IMR-90 (cell line): ENCODE results near the gene HECW1. TPM values are rescaled to one million over a fixed set of nuclear protein-coding genes. Genes with fewer than 3 reads are reported as not detected.

Experiments used
- ATAC-seq: fragments of 200-7000 bp; cut with Tn5 transposase; 2 replicates; pipeline ENCODE4 v1.9.1; 2020; ENCODE audit warnings: low read depth, mild to moderate bottlenecking, moderate library complexity
- BruUV-seq: library from RNA; stranded (reverse); fragments of 400-500 nt; replicated peaks from 2 replicates; lab custom pipeline; 2021; lab: Mats Ljungman, UMichigan
- CTCF ChIA-PET: fragments of 300-600 bp; formaldehyde crosslinking; extraction: SDS; loops from one replicate; lab custom pipeline; 2021; ENCODE audit warnings: antibody characterized with exemption; lab: Yijun Ruan, JAX
- POLR2A ChIA-PET: fragments of 300-600 bp; sonication (Branson Sonifier 250); formaldehyde crosslinking; loops from one replicate; lab custom pipeline; 2022; ENCODE audit warnings: antibody characterized with exemption; ENCODE audit not compliant: unreplicated experiment; lab: Charles Lee
- DNase-seq: peaks from one replicate; pipeline ENCODE4 v3.0.0; 2013
- H2AFZ ChIP-seq: replicated peaks from 2 replicates; pipeline ENCODE3; 2013; ENCODE audit warnings: low read length, mild to moderate bottlenecking; ENCODE audit not compliant: poor library complexity
- H2AK5ac ChIP-seq: 2 replicates; pipeline ENCODE4 v1.6.1; 2013; ENCODE audit warnings: low read depth, low read length, inconsistent platforms
- H2AK9ac ChIP-seq: replicated peaks from 2 replicates; pipeline ENCODE3; 2013; ENCODE audit warnings: mild to moderate bottlenecking, low read depth, low read length, moderate library complexity; ENCODE audit not compliant: poor library complexity
- H2BK120ac ChIP-seq: 2 replicates; pipeline ENCODE4 v1.6.1; 2013; ENCODE audit warnings: low read depth, low read length, inconsistent platforms
- H2BK15ac ChIP-seq: 3 replicates; pipeline ENCODE4 v1.6.1; 2013; ENCODE audit warnings: low read depth, low read length, inconsistent platforms
- H2BK20ac ChIP-seq: 2 replicates; pipeline ENCODE4 v1.6.1; 2013; ENCODE audit warnings: low read depth, mild to moderate bottlenecking, inconsistent platforms, low read length, moderate library complexity
- H2BK5ac ChIP-seq: 2 replicates; pipeline ENCODE4 v1.6.1; 2013; ENCODE audit warnings: mild to moderate bottlenecking, low read depth, low read length, inconsistent platforms; ENCODE audit not compliant: poor library complexity, severe bottlenecking
- H3K14ac ChIP-seq: replicated peaks from 2 replicates; pipeline ENCODE4 v1.6.1; 2013; ENCODE audit warnings: low read depth, low read length, inconsistent platforms
- H3K18ac ChIP-seq: 2 replicates; pipeline ENCODE4 v1.6.1; 2013; ENCODE audit warnings: low read depth, low read length, control low read depth
- H3K23ac ChIP-seq: 2 replicates; pipeline ENCODE4 v1.6.1; 2013; ENCODE audit warnings: low read depth, low read length, inconsistent platforms
- H3K27ac ChIP-seq: 2 replicates; pipeline ENCODE4 v1.5.1; 2013; ENCODE audit warnings: mild to moderate bottlenecking, control low read depth, low read length; ENCODE audit not compliant: insufficient read depth
- H3K27me3 ChIP-seq: 2 replicates; pipeline ENCODE4 v1.6.1; 2013; ENCODE audit warnings: low read length; ENCODE audit not compliant: control insufficient read depth, insufficient read depth
- H3K36me3 ChIP-seq: 2 replicates; pipeline ENCODE4 v1.6.1; 2013; ENCODE audit warnings: low read length, mixed read lengths; ENCODE audit not compliant: control insufficient read depth, insufficient read depth
- H3K4ac ChIP-seq: 2 replicates; pipeline ENCODE4 v1.6.1; 2013; ENCODE audit warnings: low read depth, low read length, inconsistent platforms
- H3K4me1 ChIP-seq: 2 replicates; pipeline ENCODE4 v1.6.1; 2013; ENCODE audit warnings: low read length, mixed read lengths; ENCODE audit not compliant: control insufficient read depth, insufficient read depth
- H3K4me2 ChIP-seq: 2 replicates; pipeline ENCODE4 v1.6.1; 2013; ENCODE audit warnings: low read depth, mild to moderate bottlenecking, control low read depth, low read length, moderate library complexity
- H3K4me3 ChIP-seq: 2 replicates; pipeline ENCODE4 v1.5.1; 2013; ENCODE audit warnings: low read depth, mild to moderate bottlenecking, control low read depth, low read length, moderate library complexity; ENCODE audit not compliant: insufficient read depth
- H3K56ac ChIP-seq: 2 replicates; pipeline ENCODE4 v1.6.1; 2013; ENCODE audit warnings: low read length, inconsistent platforms; ENCODE audit not compliant: insufficient read depth; ENCODE audit errors: extremely low read depth
- H3K79me1 ChIP-seq, 2 experiments: 2 replicates each; pipeline ENCODE4 v1.6.1; 2013; ENCODE audit warnings: low read length in 2 of 2, inconsistent platforms in 1 of 2, low read depth in 1 of 2
- H3K9ac ChIP-seq: 2 replicates; pipeline ENCODE4 v1.6.1; 2013; ENCODE audit warnings: low read depth, low read length, control low read depth
- H3K9me1 ChIP-seq: 2 replicates; pipeline ENCODE4 v1.6.1; 2013; ENCODE audit warnings: low read length, inconsistent platforms; ENCODE audit not compliant: insufficient read depth
- H3K9me3 ChIP-seq: 2 replicates; pipeline ENCODE4 v1.6.1; 2013; ENCODE audit warnings: low read length; ENCODE audit not compliant: control insufficient read depth, insufficient read depth
- H4K20me1 ChIP-seq: 2 replicates; pipeline ENCODE4 v1.6.1; 2013; ENCODE audit warnings: low read length, inconsistent platforms; ENCODE audit not compliant: insufficient read depth
- H4K5ac ChIP-seq: 2 replicates; pipeline ENCODE4 v1.6.1; 2013; ENCODE audit warnings: mild to moderate bottlenecking, low read depth, low read length, control low read depth
- H4K8ac ChIP-seq, 2 experiments: 2 replicates each; pipeline ENCODE4 v1.6.1; 2013; ENCODE audit warnings: low read depth in 2 of 2, low read length in 2 of 2, control low read depth in 1 of 2, inconsistent platforms in 1 of 2
- H4K91ac ChIP-seq: 2 replicates; pipeline ENCODE4 v1.6.1; 2013; ENCODE audit warnings: low read depth, low read length, inconsistent platforms; ENCODE audit not compliant: insufficient read depth
- BHLHE40 ChIP-seq: fragments of 150-350 bp; IDR thresholded peaks from 2 replicates; pipeline ENCODE4 v1.6.1; 2016; ENCODE audit warnings: mild to moderate bottlenecking, low read depth, low read length
- CEBPB ChIP-seq: IDR thresholded peaks from 2 replicates; pipeline ENCODE4 v1.6.1; 2012; ENCODE audit warnings: low read depth, low read length, improper control_type of control experiment
- CHD1 ChIP-seq: IDR thresholded peaks from 2 replicates; pipeline ENCODE4 v1.6.1; 2012; ENCODE audit warnings: low read depth, low read length, improper control_type of control experiment
- FOS ChIP-seq: fragments of 150-350 bp; IDR thresholded peaks from 2 replicates; pipeline ENCODE4 v1.6.1; 2016; ENCODE audit warnings: low read depth, low read length
- MAFK ChIP-seq: IDR thresholded peaks from 2 replicates; pipeline ENCODE4 v1.6.1; 2012; ENCODE audit warnings: low read depth, low read length, improper control_type of control experiment
- MAZ ChIP-seq: IDR thresholded peaks from 2 replicates; pipeline ENCODE4 v1.6.1; 2012; ENCODE audit warnings: low read depth, mild to moderate bottlenecking, low read length, improper control_type of control experiment, moderate library complexity, borderline replicate concordance
- MXI1 ChIP-seq: IDR thresholded peaks from 2 replicates; pipeline ENCODE4 v1.6.1; 2012; ENCODE audit warnings: low read depth, mild to moderate bottlenecking, low read length, moderate library complexity, borderline replicate concordance
- NFE2L2 ChIP-seq: fragments of 150-350 bp; IDR thresholded peaks from 2 replicates; pipeline ENCODE4 v1.6.1; 2016; ENCODE audit warnings: low read depth, mild to moderate bottlenecking, low read length
- POLR2A ChIP-seq: IDR thresholded peaks from 2 replicates; pipeline ENCODE4 v1.6.1; 2012; ENCODE audit warnings: mild to moderate bottlenecking, low read depth, low read length
- RAD21 ChIP-seq: IDR thresholded peaks from 2 replicates; pipeline ENCODE4 v1.6.1; 2012; ENCODE audit warnings: low read length, improper control_type of control experiment
- RCOR1 ChIP-seq: IDR thresholded peaks from 2 replicates; pipeline ENCODE4 v1.6.1; 2012; ENCODE audit warnings: mild to moderate bottlenecking, low read length, improper control_type of control experiment; ENCODE audit not compliant: insufficient replicate concordance
- RFX5 ChIP-seq: IDR thresholded peaks from 2 replicates; pipeline ENCODE4 v1.8.0; 2012; ENCODE audit warnings: low read depth, mild to moderate bottlenecking, low read length, moderate library complexity
- SMC3 ChIP-seq: fragments of 150-350 bp; IDR thresholded peaks from 2 replicates; pipeline ENCODE4 v1.6.1; 2016; ENCODE audit warnings: low read depth, mild to moderate bottlenecking, antibody characterized with exemption, low read length, moderate library complexity
- WGBS, 2 experiments: methylation state at CpG; one replicate each; pipeline versions ENCODE4 v1.1.5 to v1.1.7; 2013; ENCODE audit warnings: missing lambda C conversion rate in 2 of 2; ENCODE audit not compliant: insufficient read length in 1 of 2; ENCODE audit errors: extremely low coverage in 2 of 2; 5-methylcytosine and 5-hydroxymethylcytosine counted together
- dilution Hi-C: fragments of 300-500 bp; cut with HindIII; formaldehyde crosslinking; loops from one replicate; pipeline ENCODE4 v1.14.3; 2018; ENCODE audit warnings: low sequenced_read_pairs; ENCODE audit not compliant: unreplicated experiment
- in situ Hi-C: fragments of 300-500 bp; cut with MboI; formaldehyde crosslinking; loops from 3 replicates; pipeline ENCODE4 v1.14.3; 2019; ENCODE audit warnings: low sequenced_read_pairs, inconsistent platforms, mixed read lengths
- intact Hi-C: fragments of 100-400 bp; cut with micrococcal nuclease; formaldehyde crosslinking; loops from 2 replicates; pipeline ENCODE4 v1.10.0; 2022
- polyA plus RNA-seq, 3 experiments: library from polyadenylated mRNA; depleted of rRNA; stranded (reverse); fragments of >200 nt; gene quantifications; 2 replicates each; pipeline ENCODE4 v1.2.3, GENCODE V29; 2012; ENCODE audit warnings: low replicate concordance in 1 of 3
- total RNA-seq: library from RNA; depleted of rRNA; stranded (reverse); fragments of >200 nt; gene quantifications from 2 replicates; pipeline ENCODE4 v1.2.3, GENCODE V29; 2012
- TF ChIP-seq, protein P1 (sequence below): conservative IDR thresholded peaks from 2 replicates; pipeline ENCODE4 v1.5.1; 2012; ENCODE audit warnings: mild to moderate bottlenecking, low read depth, low read length, improper control_type of control experiment
- TF ChIP-seq, protein P2 (sequence below): fragments of 150-350 bp; IDR thresholded peaks from 2 replicates; pipeline ENCODE4 v1.6.1; 2016; ENCODE audit warnings: low read depth, mild to moderate bottlenecking, low read length, moderate library complexity, borderline replicate concordance
- TF ChIP-seq, protein P3 (sequence below): fragments of 150-350 bp; IDR thresholded peaks from 2 replicates; pipeline ENCODE4 v1.6.1; 2017; ENCODE audit warnings: mild to moderate bottlenecking, antibody characterized with exemption, low read length, low read depth

HECW1 gene
- total and polyA plus RNA-seq, 2 of the 4 experiments (the other 2 are of a cell fraction): 0.56 to 1.3 TPM

DNA sequence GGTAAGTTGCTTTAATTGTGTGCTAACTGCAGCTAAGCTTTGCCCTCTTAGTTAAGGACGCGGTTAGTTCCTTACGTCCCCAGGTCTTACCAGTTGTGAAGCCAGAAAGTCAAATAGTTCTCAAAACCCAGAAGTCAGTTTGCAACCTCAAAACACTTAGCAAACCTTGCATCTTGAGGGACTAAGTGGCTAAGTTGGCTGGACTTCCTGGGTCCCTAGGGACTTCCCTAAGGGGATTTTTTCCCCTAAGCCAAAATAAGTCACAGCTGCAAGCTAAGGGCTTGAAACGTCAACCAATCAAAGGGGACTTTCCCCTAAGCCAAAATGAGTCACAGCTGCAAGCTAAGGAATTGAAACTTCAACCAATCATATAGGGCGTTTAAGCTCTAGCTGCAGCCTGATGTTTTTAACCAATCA lies 36.2 kb upstream of the HECW1 start:
- TF ChIP-seq, protein P1, sequence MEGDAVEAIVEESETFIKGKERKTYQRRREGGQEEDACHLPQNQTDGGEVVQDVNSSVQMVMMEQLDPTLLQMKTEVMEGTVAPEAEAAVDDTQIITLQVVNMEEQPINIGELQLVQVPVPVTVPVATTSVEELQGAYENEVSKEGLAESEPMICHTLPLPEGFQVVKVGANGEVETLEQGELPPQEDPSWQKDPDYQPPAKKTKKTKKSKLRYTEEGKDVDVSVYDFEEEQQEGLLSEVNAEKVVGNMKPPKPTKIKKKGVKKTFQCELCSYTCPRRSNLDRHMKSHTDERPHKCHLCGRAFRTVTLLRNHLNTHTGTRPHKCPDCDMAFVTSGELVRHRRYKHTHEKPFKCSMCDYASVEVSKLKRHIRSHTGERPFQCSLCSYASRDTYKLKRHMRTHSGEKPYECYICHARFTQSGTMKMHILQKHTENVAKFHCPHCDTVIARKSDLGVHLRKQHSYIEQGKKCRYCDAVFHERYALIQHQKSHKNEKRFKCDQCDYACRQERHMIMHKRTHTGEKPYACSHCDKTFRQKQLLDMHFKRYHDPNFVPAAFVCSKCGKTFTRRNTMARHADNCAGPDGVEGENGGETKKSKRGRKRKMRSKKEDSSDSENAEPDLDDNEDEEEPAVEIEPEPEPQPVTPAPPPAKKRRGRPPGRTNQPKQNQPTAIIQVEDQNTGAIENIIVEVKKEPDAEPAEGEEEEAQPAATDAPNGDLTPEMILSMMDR: no peak
- no peak for TF ChIP-seq MXI1
- no peak for TF ChIP-seq POLR2A
- no peak for TF ChIP-seq FOS
- TF ChIP-seq MAFK: no peak
- TF ChIP-seq MAZ: no peak
- TF ChIP-seq NFE2L2: no peak
- no peak for TF ChIP-seq SMC3
- no peak for TF ChIP-seq RAD21
- TF ChIP-seq BHLHE40: no peak
- no peak for TF ChIP-seq RFX5
- no peak for TF ChIP-seq CHD1
- TF ChIP-seq RCOR1: no peak
- no peak for TF ChIP-seq CEBPB
- TF ChIP-seq, protein P2, sequence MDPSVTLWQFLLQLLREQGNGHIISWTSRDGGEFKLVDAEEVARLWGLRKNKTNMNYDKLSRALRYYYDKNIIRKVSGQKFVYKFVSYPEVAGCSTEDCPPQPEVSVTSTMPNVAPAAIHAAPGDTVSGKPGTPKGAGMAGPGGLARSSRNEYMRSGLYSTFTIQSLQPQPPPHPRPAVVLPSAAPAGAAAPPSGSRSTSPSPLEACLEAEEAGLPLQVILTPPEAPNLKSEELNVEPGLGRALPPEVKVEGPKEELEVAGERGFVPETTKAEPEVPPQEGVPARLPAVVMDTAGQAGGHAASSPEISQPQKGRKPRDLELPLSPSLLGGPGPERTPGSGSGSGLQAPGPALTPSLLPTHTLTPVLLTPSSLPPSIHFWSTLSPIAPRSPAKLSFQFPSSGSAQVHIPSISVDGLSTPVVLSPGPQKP: no peak
- TF ChIP-seq, protein P3, sequence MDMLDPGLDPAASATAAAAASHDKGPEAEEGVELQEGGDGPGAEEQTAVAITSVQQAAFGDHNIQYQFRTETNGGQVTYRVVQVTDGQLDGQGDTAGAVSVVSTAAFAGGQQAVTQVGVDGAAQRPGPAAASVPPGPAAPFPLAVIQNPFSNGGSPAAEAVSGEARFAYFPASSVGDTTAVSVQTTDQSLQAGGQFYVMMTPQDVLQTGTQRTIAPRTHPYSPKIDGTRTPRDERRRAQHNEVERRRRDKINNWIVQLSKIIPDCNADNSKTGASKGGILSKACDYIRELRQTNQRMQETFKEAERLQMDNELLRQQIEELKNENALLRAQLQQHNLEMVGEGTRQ: no peak
- Histone ChIP-seq H4K20me1 (no peaks in the 10 kb centered on the region), H3K23ac (no peak overlapping the region), H3K4me1 (no peaks in the 10 kb centered on the region), H3K4me2 (no peak overlapping the region), H4K91ac (no peak overlapping the region), H3K36me3 (no peaks in the 10 kb centered on the region), H4K5ac (no peak overlapping the region), H3K56ac (no peak overlapping the region), H3K79me1 (no peaks in the 10 kb centered on the region), H3K18ac (no peak overlapping the region), H3K9ac (no peak overlapping the region), H2BK5ac (no peak overlapping the region), H2AK9ac (no peak overlapping the region), H3K9me3 (no peaks in the 10 kb centered on the region), H3K4ac (no peak overlapping the region), H3K27ac (no peak overlapping the region), H2BK120ac (no peak overlapping the region), H2AK5ac (no peak overlapping the region), H2AFZ (no peak overlapping the region), H2BK20ac (no peak overlapping the region), H2BK15ac (no peak overlapping the region), H4K8ac (no peak overlapping the region), H3K9me1 (no peaks in the 10 kb centered on the region), H3K14ac (no peak overlapping the region), H3K4me3 (no peak overlapping the region), H3K27me3 (peaks cover 2% of the 10 kb centered on the region)
- WGBS, 2 experiments: no CpG with 5 or more reads among the region's 5 CpGs
- ChIA-PET CTCF (interaction anchor here (0.6 kb wide), 1 partner anchor 624 kb away, joined by 4 read pairs; no protein-coding TSS in a partner anchor), POLR2A (no interaction called here)
- intact Hi-C loops (no loop called here), in situ Hi-C loops (no loop called here), dilution Hi-C loops (no loop called here)
- DNase-seq (peak; percentile 2), ATAC-seq (no peak)
- BruUV-seq: no TSS peak
